ENCODE measurements around the gene GREB1. TPM values are rescaled to one million over a fixed set of nuclear protein-coding genes. Genes with fewer than 3 reads are reported as not detected.
A peak's percentile ranks its signal among the peaks of the same experiment; 100 is the strongest.

Gene GREB1
- total RNA-seq, 4 donors from 2014 or later, result 3.0 to 6.1 (median 4.3) TPM

DNA sequence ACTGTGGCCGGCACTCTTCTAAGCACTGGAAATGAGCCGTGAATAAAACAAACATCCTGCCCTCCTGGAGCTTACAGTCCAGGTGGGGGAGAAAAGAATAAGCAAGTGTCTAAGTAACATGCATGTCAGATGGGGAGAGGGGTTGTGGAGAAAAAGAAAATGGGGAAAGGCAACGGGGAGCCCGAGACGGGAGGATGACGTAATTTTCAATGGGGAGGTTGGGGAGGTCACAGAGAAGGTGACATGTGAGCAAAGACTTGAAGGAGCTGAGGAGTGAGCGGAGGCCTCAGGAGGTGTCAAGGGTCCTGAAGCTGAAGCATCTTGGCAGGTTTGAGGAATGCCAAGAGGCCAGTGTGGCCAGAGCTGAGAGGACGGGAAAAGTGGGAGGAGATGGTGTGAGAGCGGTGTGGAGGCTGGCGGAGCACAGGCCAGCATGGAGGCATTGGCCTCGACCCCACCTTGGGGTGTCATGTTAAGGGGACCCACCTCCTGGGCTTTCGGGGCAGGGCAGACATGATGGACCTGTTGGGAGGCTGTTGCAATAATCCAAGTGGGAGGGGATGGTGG is 151.1 kb downstream of the GREB1 start:
- H3K36me3 ChIP-seq, result no peaks in the 10 kb centered on the region
- H3K27me3 ChIP-seq, result peaks cover 18% of the 10 kb centered on the region
- no peak overlapping the region for H3K4me3 ChIP-seq
- peaks cover 16% of the 10 kb centered on the region for H3K4me1 ChIP-seq
- WGBS, result 83% methylated on average over 12 of the region's 12 CpGs
- TF ChIP-seq EP300 (IDR thresholded peaks at IDR 0.05) (no peak), POLR2AphosphoS5 (IDR thresholded peaks at IDR 0.05) (no peak), POLR2A (IDR thresholded peaks at IDR 0.05) (no peak)
- TF ChIP-seq, protein P1, sequence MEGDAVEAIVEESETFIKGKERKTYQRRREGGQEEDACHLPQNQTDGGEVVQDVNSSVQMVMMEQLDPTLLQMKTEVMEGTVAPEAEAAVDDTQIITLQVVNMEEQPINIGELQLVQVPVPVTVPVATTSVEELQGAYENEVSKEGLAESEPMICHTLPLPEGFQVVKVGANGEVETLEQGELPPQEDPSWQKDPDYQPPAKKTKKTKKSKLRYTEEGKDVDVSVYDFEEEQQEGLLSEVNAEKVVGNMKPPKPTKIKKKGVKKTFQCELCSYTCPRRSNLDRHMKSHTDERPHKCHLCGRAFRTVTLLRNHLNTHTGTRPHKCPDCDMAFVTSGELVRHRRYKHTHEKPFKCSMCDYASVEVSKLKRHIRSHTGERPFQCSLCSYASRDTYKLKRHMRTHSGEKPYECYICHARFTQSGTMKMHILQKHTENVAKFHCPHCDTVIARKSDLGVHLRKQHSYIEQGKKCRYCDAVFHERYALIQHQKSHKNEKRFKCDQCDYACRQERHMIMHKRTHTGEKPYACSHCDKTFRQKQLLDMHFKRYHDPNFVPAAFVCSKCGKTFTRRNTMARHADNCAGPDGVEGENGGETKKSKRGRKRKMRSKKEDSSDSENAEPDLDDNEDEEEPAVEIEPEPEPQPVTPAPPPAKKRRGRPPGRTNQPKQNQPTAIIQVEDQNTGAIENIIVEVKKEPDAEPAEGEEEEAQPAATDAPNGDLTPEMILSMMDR (IDR thresholded peaks at IDR 0.05), result no peak
- no peak for DNase-seq (ENCODE audit: low spot score in 2 of 2)
- H3K27ac ChIP-seq, result no peak overlapping the region
- no peaks in the 10 kb centered on the region for H3K9me3 ChIP-seq

DNA sequence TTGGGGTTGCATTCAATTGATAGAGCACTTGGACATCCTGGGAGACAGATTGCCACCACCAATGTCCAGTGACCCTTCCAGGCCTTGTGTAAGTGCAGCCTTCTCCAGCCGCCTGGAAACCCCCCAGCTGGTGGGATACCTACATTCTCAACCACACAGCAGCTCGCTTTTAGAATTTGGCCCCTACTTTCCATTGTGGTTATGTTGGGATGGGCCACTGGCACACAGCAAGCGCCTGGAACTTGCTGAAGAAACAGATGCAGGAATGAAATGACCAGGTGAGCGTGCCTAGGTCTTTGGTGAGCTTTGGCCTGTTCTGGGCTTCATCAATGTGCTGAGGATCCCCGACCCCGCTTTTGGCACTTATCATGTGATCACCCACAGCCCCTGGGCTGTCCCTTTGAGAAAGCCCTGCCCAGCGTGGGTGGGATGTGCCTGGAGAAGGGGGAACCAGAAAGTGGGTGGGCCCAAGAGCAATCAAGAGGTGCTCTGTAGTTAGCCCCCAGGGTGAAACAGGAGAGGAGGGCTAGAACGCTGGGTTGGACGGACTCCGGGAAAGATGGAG is 152.1 kb downstream of the GREB1 start:
- H3K27ac ChIP-seq, result no peak overlapping the region
- H3K4me3 ChIP-seq, result no peak overlapping the region
- 90% methylated on average over 10 of the region's 10 CpGs for WGBS
- peak in 1 of 2 donors; percentile 48 for DNase-seq (ENCODE audit: low spot score in 2 of 2)
- H3K4me1 ChIP-seq, result peaks cover 16% of the 10 kb centered on the region
- peaks cover 16% of the 10 kb centered on the region for H3K27me3 ChIP-seq
- no peaks in the 10 kb centered on the region for H3K36me3 ChIP-seq
- no peaks in the 10 kb centered on the region for H3K9me3 ChIP-seq
- no peak for TF ChIP-seq POLR2AphosphoS5 (IDR thresholded peaks at IDR 0.05)
- no peak for TF ChIP-seq EP300 (IDR thresholded peaks at IDR 0.05)
- TF ChIP-seq POLR2A (IDR thresholded peaks at IDR 0.05), result no peak
- TF ChIP-seq, protein P1 (IDR thresholded peaks at IDR 0.05), result no peak

DNA sequence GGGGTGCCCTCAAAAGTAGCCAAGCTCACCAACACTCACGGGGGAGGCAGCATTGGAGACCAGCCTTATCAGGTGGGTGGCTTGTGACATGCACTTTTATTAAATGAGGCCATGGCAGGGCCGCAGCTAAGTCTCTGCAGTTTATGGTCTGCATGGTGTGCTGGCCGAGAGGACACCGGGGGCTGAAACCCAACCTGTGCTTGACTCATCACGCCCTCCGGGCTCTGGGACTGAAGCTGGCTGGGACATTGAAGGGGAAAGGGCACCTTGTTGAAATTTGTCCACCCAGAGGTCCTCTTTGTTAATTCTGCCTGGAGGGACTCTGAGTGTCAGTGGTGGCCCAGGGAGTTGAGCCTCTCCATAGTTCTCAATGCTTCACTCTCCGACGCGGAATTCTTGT is 153.9 kb downstream of the GREB1 start:
- WGBS, result 68% methylated on average over 5 of the region's 9 CpGs
- no peaks in the 10 kb centered on the region for H3K9me3 ChIP-seq
- no peak for TF ChIP-seq EP300 (IDR thresholded peaks at IDR 0.05)
- TF ChIP-seq POLR2A (IDR thresholded peaks at IDR 0.05), result no peak
- TF ChIP-seq, protein P1 (IDR thresholded peaks at IDR 0.05), result no peak
- no peak overlapping the region for H3K4me3 ChIP-seq
- no peaks in the 10 kb centered on the region for H3K36me3 ChIP-seq
- H3K27me3 ChIP-seq, result peaks cover 11% of the 10 kb centered on the region
- H3K4me1 ChIP-seq, result peaks cover 16% of the 10 kb centered on the region
- DNase-seq (ENCODE audit: low spot score in 2 of 2), result no peak
- no peak overlapping the region for H3K27ac ChIP-seq

DNA sequence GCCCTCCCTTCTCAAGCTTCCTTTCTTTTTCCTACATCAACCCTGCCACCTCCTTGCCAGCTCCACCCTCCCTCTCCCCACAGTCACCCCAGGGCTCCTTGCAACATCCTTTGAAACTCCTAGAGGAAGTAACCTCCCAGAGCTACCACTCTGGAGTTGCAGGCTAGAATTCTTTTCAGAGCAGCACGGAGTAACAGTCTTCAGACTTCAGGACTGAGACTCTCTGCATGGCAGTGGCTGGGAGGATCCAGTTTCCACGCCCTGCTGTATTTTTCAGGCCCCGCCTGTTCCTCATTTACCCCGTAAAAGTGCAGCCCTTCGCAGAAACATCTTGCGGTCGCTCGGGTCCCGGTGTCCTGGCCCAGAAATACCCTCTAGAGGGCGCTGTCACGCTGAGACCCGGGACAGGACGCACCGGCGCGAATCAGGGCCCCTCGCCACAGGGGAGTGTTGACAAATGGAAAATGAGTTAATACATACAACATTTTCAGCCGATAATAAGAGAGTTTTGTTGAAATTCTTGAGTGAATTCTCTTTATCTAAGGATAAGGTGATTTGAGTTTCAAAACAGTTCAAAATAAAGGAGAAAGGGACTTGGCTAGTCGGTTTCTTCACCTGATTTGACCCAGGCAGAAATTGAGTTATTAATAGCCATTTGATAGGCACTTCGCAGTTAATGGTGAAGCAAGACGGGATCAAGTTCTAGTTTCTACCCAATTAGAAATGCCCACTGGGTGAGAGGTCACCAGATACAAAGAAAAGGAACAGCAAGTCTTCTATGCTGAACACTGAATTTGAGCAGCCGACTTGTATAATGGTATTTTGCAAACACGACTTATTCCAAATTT is 154.6 kb downstream of the GREB1 start:
- H3K27me3 ChIP-seq, result peaks cover 6% of the 10 kb centered on the region
- WGBS, result 9% methylated on average over 22 of the region's 23 CpGs
- H3K4me1 ChIP-seq, result peaks cover 21% of the 10 kb centered on the region
- H3K27ac ChIP-seq, result peak overlapping the region; percentile 14
- DNase-seq (ENCODE audit: low spot score in 2 of 2), result peak; percentile 88 to 89
- H3K4me3 ChIP-seq, result peak overlapping the region; percentile 27
- no peak for TF ChIP-seq EP300 (IDR thresholded peaks at IDR 0.05)
- no peak for TF ChIP-seq POLR2A (IDR thresholded peaks at IDR 0.05)
- TF ChIP-seq, protein P1 (IDR thresholded peaks at IDR 0.05), result peak; percentile 60 to 77
- no peak for TF ChIP-seq POLR2AphosphoS5 (IDR thresholded peaks at IDR 0.05)
- H3K36me3 ChIP-seq, result no peaks in the 10 kb centered on the region
- no peaks in the 10 kb centered on the region for H3K9me3 ChIP-seq

DNA sequence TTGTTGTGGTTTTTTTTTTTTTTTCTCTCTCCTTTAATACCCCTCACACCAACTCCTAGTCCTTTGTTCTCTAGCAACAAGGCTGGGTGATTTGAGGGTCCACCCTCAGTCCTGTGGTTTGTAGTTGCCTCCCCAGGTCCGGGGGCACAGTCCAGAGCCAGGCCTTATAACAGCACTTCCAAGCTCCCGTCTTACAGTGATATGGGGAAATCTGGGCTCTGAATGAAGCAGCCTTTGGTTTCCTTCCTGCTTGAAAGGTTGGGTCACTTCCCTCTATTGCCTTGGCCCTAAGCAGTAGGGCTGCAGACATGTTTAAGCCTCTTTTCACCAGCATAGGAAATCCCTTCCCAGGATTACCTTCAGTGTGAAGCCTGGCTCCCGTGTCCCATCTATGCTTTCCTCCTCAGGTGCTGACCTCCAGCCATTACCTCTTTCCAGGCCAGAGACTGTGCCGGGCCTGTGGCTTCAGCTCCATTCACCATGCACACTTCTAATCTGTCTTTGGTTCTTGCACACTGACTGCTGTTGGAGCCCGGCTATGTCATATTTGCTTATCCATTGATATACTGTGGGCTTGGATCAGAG is 157.3 kb downstream of the GREB1 start:
- peak in 1 of 2 donors; percentile 31 for DNase-seq (ENCODE audit: low spot score in 2 of 2)
- 81% methylated on average over 5 of the region's 5 CpGs for WGBS
- no peaks in the 10 kb centered on the region for H3K36me3 ChIP-seq
- no peak overlapping the region for H3K27ac ChIP-seq
- TF ChIP-seq POLR2A (IDR thresholded peaks at IDR 0.05) (no peak), POLR2AphosphoS5 (IDR thresholded peaks at IDR 0.05) (no peak), EP300 (IDR thresholded peaks at IDR 0.05) (no peak)
- no peaks in the 10 kb centered on the region for H3K27me3 ChIP-seq
- no peak overlapping the region for H3K4me3 ChIP-seq
- H3K4me1 ChIP-seq, result peaks cover 21% of the 10 kb centered on the region
- no peaks in the 10 kb centered on the region for H3K9me3 ChIP-seq

Other genes starting within 250 kb of the GREB1 start
- gene ROCK2, start 189.4 kb upstream of the GREB1 start, total RNA-seq, result 10 to 100 TPM; 21.8 to 54.0 (median 26.6) TPM
- gene E2F6, start 67.9 kb upstream of the GREB1 start, total RNA-seq, result 10 to 100 TPM in 2 of 4 donors, 1 to 10 TPM in 2; 9.3 to 15.7 (median 10.3) TPM
- gene NTSR2, start 136.2 kb downstream of the GREB1 start, total RNA-seq, result not detected
- gene LPIN1, start 212.6 kb downstream of the GREB1 start, total RNA-seq, result 10 to 100 TPM; 25.9 to 71.9 (median 52.5) TPM